Retina (tissue), 1 donor: ENCODE data around the gene SEMA4G.

ENCODE experiments used
- DNase-seq: peaks from one replicate; pipeline ENCODE4 v3.0.0-alpha.2; 2016

The SEMA4G gene

DNA sequence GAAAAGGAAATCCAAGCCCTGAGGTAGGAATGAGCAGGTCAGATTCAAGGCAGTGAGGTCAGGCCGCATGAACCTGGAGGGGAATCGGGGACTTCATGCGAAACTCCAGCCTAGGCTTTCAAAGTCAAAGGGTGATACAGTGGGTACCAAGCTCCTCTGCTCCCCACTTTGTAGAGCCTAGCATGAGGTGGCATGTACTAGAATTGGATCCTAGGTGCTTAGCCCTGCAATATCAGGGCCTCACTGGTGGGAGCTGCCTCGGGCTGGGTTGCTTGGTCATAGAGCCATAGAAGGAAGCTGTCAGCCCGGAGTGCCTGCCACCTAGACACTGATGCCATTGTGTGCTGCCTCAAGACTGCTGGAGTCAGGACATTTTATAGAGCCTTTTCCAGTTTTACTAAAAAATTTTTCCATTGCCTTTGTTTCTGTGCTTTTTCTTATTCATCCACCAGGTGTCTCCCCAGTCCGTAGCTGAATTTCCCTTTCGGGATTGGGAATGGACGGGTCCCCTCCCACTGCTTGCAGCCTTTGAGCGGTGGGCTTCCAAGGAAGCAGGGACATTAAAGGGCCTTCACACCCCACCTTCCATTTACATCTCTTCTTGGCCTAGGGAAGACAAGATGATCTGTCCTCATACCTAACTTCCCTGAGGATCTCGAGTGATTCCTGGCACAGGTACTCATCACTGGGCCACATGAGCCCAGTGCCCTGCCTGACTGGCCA lies 24.8 kb downstream of the SEMA4G start:
- peak; percentile 61 for DNase-seq

DNA sequence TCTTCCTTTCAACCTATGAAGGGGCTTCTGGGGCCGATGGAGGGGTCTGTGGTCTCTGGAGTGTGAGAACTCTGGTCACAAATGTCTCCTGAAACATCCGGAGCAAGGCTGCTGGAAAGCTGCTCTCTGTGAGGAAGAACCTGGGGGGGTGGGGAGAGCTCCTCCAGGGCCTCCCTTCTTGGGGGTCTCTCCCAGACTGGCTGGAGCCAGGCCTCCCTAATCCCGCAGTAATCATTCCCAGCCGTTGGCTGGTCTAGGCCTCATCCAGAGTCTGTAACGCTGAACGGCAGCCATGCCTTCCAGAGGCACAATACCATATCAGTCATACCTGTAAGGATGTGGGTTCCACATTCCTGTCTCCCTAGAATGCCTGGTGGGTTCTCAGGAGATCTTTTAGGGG lies 25.9 kb downstream of the SEMA4G start:
- no peak for DNase-seq

DNA sequence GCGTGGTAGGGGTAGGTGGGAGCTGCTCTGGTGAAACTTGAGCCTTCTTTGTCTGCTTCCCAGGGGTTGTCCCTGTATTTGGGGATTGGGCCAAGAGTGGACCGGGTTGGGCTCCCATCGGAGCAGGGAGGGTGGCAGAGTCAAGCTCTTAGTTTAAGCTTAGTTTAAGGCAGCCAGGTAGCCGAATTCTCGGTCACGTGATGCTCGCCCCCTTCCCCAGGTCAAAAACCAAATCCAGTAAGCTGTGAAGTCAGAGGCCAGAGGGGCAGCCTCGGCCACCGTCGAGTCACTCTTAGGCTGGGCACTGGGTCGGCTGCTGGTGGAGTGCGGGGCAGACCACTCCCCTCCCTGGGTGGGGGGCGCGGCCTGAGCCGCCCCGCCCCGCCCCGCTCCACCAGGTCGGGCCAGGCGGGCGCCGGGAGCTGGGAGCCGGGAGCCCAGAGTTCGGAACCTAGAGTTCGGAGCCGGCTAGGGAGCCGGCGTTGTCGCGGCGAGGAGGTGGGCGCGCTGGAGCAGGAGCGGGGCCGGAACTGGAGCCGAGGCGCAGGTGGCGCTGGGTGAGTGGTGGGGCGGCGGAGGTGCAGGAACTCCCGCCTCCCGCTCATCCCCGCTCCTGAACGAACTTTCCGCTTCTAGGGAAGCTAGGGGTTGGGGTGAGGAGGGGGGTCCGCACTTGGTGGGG lies 27.5 kb downstream of the SEMA4G start:
- peak; percentile 80 for DNase-seq

DNA sequence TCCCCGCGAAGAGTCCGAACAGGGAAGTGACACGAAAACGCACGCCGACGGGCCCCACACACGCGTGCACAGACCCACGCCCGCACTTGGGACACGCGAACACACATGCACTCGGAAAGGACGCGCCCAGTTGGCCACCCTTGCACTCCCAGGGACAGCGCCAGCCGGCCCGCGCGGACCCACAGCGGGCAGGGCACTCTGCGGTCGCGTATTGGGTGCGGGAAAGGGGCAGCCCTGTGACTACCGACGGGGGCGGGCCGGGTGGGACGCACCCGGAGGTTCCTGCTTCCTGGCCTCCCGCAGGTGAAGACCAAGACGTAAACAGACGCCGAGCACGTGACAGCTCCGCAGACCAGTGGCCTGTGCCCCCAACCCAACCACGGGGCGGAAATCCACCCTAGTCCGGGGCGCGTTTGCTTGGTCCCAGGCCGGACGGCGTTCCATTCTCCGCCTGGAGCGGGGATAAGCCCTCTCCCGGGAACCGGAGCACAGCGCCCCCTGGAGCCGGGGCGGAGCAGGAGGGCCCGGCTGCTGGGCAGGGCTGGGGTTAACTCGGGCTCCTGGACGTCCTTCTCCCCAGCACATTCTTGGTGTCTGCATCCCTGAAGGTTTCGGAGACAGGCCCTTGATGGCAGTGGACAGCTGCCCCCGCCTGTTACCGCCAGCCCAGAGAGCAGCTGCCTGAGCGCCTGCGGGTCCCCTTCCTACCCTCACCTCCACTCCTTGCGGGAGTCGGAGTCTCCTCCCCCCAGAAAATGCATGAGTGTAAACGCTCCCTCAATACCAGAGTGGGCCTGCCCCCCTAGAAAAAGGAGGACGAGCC lies 28.3 kb downstream of the SEMA4G start:
- peak; percentile 92 for DNase-seq

DNA sequence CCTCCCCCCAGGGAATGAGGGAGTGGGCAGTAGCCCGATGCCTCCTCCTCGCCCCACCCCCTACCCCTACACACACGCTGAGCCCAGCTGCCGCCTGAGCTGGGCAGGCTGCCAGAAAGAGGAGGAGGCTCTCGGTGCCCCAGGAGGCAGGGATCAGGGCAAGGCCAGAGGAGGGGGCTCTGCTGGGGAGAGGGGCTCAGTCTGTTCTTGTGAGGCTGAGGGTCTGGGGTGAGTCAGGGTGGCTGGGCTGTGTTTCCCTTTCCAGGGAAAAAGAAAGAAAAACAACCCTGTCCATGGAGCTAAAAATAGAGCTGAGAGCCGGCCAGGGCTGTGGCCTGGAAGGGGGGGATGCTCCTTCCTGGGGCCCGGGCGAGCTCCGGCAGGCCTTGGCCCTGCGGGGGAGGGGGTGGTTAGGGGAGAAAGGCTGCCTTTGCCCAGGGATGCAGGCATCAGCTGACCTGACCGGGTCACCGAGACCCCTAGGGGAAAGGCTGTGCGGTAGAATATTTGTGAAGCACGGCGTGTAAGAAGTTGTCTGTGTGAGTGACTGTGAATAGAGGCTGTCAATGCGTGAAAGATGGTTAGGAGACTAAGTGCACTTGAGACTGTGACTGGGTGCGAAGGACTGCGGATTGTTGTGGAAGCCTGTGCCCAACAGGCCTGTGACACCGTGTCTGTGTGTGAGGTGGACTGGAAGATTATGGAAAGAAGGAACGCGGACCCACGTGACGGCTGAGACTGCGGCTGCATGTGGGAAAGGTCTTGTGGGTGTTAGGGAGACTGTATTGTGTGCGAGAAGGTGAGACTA lies 29.1 kb downstream of the SEMA4G start:
- DNase-seq, result peak; percentile 93

DNA sequence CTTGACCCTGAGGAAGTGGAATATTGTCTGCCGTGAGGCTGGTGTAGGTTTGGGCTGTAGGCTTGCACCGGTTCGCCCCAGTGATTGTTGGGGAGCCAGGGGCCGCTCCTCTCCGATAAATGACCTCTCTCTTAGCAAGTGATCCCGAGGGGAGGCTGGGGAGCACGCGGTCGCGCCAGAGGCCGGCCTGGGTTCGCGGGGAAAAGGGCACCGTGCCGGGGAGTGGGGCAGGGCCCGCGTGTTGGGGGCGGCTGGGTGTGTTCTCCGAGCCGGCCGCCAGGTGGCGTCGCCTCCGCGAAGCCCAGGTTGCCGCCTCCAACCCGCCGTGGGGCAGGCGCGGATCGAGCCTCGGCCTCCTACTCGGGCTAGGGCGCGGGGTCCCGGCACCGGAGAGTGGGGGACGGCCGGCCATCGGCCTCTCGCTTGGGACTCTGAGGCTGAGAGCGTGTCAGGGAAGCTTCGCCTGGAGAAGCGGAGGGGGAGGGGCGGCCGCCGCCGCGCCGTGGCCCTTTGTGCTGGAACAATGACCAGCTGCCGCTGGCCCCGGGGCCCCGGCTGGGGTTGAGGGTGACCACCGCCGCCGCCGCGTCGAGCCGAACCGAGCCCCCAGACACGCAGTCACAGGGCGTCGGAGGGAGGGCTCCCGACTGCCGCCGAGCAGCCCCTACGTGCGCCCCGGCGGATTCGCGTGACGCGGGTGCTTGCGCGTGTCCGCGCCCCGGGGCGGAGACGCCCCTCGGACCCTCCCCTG lies 29.9 kb downstream of the SEMA4G start:
- DNase-seq, result peak; percentile 96

DNA sequence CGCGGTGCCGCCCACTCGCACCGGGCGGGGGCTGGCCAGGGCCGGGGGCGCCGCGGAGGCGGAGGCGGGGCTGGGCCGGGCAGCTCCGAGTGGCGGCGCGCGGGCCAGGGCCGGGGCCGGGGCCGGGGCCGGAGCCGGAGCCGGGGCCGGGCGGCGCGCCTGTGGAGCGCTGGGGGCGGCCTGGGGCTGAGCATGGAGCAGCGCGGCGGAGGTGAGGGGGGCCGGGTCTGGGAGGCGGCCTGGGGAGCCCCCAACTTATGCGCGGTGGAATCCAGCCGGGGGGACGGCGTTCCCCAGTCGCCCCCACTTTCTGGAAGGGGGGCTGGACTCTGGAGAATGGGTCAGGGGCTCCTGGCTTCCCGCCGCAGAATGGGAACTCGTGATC lies 30.4 kb downstream of the SEMA4G start, which contains the start of gene LZTS2:
Gene LZTS2, plus strand, starts transcription at position 67 of the 385 bp plus-strand sequence. CDS start 2,731 bp downstream, outside the sequence.
- DNase-seq, result no peak

DNA sequence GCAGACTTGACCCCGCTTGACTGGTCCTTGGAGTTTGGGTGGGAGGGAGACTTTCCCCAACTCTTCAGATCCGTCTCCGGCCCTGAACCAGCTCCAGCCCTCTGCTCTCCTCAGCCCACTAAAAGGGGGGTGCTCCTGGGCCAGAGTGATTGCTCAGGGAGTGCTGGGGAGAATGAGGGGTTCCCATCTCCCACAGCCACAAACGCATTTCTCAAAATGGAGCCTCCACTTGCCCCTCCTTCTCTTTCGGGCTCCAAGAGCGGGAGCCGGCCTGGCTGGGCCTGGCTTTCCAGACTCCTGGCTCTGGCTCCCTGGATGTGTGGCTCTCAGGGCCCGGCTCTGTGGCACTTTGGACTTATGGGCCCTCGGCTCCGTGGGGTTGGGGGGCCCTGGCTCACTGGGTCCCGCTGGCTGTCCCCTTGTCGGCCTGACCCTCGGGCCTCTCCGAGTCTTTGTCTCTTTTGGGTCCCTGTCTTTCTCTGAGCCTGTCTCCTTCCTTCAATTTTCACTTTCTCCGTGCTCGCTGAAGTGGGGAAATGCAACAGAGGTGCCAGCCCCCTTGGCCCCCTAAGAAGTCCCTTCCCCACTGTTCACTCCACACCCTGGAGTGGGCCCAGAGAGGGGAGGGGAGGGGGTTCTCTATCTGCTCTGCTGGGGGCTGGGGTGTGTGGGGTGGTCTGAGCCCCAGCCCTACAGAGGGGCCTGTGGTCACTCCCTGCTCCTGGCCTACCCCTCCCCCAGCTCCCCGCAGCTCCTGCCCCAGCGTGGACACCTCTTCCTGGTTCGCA lies 31.0 kb downstream of the SEMA4G start:
- DNase-seq, result peak; percentile 74

DNA sequence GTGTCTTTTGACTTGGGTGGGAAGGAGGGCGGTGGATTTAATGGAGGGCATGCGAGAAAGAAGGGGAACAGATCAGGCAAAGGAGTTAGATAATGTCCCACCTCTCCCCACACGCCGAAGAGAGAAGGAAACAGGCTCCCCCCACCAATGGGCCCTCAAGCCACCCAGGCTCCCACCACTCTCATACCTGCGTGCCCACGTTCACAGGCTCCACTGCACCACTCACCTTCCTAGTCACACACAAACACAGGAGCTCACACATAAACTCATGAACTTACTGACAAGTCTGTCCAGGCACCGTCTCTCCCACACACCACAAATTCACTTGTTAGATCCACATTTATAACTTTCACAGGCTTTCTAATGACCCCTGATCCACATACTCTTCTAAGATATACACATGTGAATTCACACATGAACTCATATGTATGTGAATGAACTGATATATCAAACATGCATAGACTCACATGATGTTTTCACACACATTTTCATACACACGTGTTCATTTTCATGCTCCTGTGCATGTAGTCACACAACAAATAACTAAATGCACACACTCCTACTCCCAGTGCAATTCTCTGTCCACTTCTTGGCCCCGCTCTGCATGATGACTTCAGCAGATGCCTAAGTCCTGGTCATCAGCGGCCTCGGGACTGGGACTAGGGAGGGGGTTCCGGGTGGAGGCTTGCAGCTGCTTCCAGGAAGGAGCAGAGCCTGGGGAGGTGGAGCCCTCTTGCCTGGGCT lies 31.8 kb downstream of the SEMA4G start:
- peak; percentile 49 for DNase-seq

DNA sequence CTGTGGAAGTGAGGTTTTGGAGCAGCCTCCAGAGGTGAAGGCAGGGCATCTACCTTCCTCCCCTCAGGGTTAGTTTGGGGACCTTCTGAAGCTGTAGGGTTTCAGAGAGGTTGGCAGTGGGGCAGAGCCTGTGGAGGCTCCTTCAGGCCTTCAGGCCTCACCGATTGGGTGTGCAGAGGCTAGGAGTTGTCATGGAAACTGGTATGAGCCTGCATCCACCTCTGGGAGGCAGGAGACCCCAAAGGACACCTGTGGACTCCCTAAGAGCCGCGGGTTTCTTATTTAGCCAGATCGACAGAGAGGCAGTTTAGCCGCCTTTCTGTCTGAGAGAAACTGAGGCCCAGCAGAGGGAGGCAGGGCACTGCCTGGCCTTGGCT lies 32.3 kb downstream of the SEMA4G start:
- no peak for DNase-seq

DNA sequence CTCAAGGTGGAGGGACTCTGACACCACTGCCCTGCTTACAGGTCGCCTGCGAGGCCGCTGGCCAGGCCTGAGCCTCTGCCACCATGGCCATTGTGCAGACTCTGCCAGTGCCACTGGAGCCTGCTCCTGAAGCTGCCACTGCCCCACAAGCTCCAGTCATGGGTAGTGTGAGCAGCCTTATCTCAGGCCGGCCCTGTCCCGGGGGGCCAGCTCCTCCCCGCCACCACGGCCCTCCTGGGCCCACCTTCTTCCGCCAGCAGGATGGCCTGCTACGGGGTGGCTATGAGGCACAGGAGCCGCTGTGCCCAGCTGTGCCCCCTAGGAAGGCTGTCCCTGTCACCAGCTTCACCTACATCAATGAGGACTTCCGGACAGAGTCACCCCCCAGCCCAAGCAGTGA lies 33.2 kb downstream of the SEMA4G start:
- no peak for DNase-seq

DNA sequence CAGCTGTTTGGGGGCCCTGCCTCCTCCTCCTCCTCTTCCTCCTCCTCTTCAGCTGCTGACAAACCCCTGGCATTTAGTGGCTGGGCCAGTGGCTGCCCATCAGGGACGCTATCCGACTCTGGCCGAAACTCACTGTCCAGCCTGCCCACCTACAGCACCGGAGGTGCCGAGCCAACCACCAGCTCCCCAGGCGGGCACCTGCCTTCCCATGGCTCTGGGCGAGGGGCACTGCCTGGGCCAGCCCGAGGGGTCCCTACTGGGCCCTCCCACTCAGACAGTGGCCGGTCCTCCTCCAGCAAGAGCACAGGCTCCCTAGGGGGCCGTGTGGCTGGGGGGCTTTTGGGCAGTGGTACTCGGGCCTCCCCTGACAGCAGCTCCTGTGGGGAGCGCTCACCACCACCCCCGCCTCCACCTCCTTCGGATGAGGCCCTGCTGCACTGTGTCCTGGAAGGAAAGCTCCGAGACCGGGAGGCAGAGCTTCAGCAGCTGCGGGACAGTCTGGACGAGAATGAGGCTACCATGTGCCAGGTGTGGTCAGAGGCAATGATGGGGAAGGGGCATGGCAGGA lies 34.4 kb downstream of the SEMA4G start:
- DNase-seq, result no peak

DNA sequence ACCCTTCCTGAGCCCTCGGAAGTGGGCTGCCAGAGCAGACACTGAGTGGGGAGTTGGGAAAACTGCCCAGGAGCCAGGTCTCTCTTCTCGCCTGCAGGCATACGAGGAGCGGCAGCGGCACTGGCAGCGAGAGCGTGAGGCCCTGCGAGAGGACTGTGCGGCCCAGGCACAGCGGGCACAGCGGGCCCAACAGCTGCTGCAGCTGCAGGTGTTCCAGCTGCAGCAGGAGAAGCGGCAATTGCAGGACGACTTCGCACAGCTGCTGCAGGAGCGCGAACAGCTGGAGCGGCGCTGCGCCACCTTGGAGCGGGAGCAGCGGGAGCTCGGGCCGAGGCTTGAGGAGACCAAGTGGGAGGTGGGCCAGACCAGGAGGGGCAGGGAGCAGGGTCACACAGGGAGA lies 36.1 kb downstream of the SEMA4G start:
- DNase-seq, result no peak

DNA sequence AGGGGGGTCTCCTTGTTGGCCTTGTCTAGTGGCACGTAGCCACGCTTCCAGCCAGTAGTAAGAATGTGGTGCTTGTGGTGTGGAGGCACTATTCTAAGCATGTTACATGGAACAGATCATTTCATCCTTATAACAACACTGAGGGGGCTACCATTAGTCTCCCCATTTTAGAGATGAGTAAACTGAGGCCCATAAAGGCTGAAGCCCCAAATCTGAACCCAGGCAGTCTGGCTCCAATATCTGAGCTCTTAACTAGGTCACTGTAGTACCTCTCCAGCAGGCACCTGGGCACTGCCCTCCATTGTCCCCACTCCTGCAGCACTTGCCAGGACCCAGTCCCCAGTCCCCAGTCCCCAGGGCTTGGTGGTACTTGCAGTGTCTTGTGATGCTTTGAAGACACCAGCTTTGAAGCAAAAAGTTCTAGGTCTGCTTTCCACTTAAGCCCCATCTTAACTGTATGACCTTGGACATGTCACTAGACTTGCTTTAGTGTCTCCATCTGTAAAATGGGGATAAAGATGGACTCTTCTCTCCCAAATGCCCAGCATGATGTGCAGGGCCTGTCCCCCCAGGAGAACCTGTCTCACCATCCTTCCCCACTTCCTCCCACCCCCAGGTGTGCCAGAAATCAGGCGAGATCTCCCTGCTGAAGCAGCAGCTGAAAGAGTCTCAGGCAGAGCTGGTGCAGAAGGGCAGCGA lies 36.7 kb downstream of the SEMA4G start:
- no peak for DNase-seq

DNA sequence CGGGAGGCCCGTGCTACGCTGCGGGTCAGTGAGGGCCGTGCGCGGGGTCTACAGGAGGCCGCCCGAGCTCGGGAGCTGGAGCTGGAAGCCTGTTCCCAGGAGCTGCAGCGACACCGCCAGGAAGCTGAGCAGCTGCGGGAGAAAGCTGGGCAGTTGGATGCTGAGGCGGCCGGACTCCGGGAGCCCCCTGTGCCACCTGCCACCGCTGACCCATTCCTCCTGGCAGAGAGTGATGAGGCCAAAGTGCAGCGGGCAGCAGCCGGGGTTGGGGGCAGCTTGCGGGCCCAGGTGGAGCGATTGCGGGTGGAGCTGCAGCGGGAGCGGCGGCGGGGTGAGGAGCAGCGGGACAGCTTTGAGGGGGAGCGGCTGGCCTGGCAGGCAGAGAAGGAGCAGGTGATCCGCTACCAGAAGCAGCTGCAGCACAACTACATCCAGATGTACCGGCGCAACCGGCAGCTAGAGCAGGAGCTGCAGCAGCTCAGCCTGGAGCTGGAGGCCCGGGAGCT lies 37.3 kb downstream of the SEMA4G start:
- no peak for DNase-seq

DNA sequence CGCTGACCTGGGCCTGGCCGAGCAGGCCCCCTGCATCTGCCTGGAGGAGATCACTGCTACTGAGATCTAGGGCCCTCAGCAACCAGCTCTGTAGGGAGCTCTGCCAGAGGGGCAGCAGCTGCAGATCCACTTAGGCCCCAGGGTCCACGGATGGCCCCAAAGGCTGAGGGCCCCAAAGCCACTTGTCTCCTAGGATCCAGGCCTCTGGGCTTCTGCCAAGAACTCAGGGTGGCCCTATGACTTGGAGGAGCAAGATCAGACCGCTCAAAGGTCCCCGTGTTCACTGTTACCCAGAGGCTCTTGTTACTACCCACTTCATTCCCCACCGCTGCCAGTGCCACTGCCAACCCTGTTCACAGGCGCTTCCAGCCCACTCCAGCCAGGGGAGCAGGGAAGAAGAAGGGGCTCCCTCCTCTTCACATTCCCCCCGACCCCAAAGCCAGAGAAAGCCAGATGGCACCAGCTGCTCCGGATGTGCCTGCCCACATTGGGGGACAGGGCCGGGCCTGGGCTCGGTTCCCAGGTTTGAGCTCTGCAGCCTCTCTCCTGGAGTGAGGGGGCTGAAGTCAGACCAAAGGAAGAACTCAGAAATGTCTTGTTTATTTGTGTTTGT lies 37.9 kb downstream of the SEMA4G start:
- DNase-seq, result no peak

DNA sequence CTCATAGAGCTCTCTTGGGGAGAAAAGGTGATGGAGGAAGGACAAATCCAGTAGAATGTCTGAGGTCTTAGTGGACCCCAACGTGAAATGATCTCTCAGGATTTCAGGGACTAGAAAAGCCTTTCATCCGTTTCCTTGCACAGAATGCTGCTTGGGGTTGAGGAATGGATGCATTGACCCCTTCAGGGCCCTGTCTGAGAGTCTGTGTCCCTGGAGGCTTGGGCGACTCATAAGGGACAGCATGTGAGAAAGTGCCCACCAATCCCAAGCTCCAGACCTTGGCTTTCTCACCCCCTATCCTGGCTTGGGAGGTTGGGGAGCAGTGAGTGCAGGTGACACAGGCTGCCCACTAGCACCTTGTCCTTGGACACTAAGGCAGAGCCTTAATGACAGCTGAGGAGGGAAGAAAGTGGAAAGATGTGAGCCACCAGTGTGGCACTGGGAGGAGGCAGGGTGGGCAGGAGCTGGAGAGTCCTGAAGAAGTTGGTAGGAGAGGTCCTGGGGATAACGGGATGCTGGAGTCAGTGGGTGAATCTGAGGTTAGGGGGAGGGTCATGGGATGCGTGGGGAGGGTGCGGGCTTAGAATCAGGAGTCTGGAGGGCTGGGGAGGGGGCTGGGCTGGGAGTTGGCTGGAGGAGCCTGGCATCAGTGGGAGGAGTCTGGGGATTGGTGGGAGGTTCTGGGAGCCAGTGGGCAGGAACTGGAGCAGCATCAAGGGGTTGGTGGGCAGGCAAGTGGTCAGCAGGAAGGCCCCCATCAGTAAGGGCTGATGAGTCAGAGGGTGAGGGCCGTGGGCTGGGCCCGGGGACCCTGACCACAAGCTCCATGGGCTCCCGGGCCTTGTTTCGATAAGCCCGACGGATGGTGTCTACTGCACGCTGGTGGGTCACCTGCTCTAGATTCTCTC lies 38.9 kb downstream of the SEMA4G start:
- DNase-seq, result no peak
